Stimulated activated CD8-positive, alpha-beta memory T cell treated with anti-CD3 and anti-CD28 coated beads, Interleukin-12 subunit alpha, Interleukin-12 subunit beta, amount 100 ng/mL, for 24 hours (primary cell): ENCODE results near the gene NPC1L1.

Experiments used
- DNase-seq: peaks from one replicate; pipeline ENCODE4 v3.0.0-alpha.2; 2020; ENCODE audit errors: extremely low read depth

The NPC1L1 gene, protein sequence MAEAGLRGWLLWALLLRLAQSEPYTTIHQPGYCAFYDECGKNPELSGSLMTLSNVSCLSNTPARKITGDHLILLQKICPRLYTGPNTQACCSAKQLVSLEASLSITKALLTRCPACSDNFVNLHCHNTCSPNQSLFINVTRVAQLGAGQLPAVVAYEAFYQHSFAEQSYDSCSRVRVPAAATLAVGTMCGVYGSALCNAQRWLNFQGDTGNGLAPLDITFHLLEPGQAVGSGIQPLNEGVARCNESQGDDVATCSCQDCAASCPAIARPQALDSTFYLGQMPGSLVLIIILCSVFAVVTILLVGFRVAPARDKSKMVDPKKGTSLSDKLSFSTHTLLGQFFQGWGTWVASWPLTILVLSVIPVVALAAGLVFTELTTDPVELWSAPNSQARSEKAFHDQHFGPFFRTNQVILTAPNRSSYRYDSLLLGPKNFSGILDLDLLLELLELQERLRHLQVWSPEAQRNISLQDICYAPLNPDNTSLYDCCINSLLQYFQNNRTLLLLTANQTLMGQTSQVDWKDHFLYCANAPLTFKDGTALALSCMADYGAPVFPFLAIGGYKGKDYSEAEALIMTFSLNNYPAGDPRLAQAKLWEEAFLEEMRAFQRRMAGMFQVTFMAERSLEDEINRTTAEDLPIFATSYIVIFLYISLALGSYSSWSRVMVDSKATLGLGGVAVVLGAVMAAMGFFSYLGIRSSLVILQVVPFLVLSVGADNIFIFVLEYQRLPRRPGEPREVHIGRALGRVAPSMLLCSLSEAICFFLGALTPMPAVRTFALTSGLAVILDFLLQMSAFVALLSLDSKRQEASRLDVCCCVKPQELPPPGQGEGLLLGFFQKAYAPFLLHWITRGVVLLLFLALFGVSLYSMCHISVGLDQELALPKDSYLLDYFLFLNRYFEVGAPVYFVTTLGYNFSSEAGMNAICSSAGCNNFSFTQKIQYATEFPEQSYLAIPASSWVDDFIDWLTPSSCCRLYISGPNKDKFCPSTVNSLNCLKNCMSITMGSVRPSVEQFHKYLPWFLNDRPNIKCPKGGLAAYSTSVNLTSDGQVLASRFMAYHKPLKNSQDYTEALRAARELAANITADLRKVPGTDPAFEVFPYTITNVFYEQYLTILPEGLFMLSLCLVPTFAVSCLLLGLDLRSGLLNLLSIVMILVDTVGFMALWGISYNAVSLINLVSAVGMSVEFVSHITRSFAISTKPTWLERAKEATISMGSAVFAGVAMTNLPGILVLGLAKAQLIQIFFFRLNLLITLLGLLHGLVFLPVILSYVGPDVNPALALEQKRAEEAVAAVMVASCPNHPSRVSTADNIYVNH (N-terminal part only)

DNA sequence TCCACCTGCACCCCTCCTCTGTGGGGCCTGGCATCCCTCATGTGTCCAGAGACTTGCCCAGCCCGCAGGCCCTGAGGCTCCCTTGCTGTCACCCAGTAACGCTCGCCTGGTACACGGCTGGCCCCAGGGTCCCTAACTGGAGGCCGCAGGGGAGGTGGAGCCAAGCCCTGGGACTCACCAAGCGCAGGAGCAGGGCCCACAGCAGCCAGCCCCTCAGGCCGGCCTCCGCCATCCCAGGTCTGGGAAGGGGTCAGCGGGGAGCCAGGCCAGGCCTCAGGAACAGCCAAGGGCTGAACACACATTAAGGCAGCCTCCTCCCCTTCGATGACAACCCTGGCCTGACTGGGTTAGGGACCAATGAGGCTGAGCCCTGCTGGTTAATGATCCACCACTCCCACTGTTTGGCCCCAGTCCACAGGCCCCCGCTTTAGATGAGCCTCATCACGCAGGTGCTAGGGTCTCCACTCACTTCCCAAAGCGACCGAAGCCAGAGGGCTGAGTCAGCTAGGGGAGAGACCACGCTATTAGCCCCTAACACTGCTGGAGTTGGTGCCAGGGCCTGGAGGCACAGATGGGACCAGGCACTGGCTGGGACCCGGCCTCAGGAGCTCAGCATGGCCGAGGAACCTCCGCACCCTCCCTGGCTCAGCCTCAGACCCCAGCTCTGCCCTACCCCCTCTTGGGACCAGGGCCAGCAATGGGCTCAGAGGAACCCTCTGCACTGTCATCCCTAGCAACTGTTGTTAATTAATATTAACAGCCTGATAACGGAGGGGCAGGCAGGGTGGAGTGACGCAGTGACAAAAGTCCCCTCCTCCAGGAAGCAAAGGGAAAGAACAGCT, at the start of gene NPC1L1:
Gene NPC1L1 (minus strand): TSS at position 303 of the 842 bp plus-strand sequence. CDS start 71 bp downstream, at position 232.
- no peak for DNase-seq

DNA sequence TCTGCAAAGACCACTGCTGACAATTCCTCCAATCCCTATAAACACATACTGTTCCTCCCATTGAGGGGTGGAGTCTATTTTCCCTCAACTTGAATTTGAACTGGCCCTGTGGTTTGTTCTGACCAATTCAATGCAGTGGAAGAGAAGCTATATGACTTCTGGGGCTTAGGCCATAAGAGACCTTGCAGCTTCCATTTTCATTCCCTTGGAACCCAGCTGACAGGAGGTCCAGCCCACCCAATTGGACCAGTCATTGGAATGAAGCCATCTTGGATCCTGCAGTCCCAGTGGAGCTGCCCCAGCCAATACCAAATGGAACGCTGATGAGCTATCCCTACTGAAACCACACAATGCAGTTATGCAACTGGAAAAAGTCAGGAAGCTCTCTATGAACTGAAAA, 49.8 kb upstream of the NPC1L1 start:
- DNase-seq: no peak

DNA sequence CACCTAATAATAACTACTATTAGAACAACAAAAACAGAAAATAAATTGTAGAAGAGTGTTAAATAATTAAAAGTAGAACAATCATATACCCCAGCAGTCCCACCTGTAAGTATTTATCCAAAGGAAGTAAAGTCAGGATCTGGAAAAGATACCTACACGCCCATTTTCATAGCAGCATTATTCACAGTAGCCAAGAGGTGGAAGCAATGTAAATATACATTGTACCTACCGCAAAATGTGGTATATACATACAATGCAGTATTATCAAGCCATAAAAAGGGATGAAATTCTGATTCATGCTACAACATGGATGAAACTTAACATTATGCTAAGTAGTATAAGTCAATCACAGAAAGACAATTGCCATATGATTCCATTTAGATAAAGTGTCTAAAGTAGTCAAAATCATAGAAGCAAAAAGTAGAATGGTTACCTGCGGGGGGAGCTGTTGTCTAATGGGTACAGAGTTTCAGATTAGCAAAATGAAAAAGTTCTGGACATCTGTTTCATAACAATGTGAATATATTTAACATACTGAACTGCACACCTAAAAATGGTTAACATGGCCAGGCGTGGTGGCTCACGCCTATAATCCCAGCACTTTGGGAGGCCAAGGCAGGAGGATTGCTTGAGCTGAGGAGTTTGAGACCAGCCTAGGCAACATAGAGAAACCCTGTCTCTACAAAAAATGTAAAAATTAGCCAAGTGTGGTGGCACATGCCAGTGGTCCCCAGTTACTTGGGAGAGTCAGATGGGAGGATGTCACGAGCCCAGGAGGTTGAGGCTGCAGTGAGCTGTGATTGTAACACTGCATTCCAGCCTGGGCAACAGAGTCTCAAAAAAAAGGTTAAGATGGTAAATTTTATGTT, 46.9 kb upstream of the NPC1L1 start:
- no peak for DNase-seq

DNA sequence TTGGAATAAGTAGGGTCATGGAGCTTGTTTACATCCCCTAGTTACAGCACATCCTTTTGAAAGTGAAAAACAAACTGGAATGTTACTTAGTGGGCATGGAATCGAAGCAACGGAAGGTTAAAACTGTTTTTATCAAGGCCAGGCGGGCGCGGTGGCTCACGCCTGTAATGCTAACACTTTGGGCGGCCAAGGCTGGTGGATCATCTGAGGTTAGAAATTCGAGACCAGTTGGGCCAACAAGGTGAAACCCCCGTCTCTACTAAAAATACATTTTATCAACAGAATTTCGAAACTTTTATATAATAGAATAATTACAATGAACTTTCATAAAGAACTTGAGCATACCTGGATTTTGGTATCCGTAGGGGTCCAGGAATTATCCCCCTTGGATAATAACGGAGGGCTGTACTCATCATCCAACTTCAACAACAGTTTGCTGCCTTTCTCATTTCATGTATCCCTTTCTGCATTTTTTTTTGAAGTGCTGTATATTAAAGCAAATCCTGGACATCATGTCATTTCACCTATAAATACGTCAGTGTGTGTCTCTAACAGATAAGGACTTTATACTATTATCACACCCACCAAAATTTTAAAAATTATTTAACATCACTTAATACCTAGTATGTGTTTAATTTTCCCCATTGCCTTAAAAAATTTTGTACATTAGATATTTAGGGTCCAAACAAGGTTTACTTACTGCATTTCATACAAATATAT, 42.2 kb upstream of the NPC1L1 start:
- DNase-seq: no peak

DNA sequence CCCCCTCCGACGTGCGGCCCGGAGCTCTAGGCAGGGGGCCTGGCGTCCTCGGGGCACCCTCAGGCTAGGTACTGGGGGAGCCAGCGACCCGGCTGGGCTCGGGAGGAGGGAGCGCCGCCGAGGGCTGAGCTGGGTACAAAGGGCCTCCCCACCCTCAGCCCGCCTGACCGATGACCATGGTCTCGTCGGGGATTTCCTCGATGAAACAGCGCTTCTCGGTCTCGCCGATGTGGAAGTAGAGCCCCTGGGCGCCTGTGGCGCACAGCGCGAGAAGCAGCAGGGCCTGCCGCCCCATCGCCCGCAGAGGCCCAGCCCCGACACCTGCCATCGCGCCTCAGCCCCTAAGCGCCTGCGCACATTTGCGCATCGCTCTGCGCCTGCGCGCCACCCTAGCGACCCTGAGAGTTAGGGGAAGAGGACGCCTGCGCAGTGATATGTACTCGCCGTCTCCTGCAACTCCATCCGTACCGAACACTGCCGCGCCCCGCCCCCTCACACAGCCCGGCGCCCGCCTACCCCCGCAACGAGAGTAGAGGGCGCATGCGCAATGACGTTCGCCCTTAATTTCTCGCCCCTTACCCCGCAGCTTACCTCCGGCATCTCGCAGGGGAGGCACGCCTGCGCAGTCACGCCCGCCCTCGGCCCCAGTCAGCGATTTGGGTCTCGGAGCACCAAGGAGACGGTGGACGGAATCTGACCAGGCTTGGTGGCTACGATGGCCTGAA, 40.9 kb upstream of the NPC1L1 start, which contains the start of gene TMED4:
Gene TMED4 (minus strand): TSS at position 353 of the 725 bp plus-strand sequence. CDS start 25 bp downstream, at position 328.
- DNase-seq: peak; percentile 99

DNA sequence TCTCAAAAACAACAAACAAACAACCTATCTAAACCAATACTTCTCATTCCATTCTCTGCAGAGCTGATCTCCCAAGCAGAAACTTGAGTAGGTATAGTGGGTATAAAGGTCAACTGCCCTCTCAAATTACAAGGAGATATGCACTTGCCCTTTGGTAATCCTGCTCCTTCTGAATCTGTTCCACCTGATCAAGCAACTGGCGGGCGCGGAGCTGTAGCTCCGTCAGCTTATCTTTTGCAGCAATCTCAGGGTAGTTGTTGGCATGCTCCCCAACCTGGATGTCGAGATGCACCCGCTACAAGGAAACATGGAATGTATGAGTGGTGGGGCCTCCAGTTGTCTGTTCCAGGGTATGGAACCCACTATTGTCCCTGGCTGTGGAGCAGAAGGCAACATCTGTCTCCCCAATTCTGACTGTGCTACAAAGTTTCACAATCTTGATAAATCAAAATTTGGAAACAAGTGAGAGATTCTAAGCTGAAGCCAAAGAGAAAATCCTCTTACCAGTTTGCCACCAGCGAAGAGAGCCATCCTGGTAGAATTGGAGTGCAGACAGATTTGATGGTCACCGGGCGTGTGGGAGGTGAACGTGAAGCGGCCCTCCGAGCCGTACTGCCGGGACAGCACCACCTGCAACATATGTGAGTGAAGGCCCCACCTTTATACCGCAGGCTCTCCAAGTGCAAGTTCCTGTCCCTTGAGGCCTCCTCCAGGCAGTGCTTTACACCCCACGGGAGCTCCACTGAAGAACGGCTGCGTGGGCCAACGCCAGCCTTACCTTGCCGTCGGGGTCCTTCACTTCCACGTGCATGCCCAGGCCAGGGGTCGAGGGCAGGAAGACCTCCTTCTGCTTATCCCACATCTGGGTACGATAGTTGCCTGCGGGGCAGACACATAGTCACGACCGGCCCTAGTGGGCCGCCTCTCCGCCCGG, 40.1 kb upstream of the NPC1L1 start:
- DNase-seq: no peak

DNA sequence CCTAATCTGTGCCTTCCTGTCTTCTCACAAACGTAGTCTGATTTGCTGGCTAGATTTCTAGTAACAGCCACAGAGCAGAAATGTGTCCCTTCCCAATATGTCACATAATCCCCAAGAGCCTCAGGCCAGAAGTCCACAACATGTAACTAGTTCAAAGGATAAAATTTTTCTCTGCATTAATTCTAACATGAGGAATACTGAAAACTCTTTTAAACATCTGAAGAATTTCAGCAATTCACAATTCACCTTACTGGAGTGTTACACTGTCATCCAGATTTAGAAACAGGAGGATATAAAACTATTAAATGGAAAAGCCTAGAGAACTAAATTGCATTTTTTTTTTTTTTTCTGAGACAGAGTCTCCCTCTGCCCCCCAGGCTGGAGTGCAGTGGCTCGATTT, 35.1 kb upstream of the NPC1L1 start:
- no peak for DNase-seq

DNA sequence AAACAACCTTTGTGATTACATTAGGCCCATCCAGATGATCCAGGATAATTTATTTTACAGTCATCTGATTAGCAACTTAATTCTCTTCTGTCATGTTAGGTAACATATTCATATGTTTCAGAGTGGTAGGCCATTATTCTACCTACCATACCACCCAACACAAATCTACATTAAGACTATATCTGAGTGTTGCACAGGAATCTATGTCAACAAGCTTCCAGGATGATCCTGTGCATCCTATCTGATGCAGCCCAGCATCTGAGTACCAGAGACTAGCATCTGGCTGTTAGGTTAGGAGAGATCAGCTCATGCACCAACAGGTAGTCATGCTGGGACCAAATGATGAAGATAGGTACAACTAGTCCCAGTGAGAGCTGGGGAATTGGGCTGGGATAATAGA, 33.9 kb upstream of the NPC1L1 start:
- DNase-seq: no peak

DNA sequence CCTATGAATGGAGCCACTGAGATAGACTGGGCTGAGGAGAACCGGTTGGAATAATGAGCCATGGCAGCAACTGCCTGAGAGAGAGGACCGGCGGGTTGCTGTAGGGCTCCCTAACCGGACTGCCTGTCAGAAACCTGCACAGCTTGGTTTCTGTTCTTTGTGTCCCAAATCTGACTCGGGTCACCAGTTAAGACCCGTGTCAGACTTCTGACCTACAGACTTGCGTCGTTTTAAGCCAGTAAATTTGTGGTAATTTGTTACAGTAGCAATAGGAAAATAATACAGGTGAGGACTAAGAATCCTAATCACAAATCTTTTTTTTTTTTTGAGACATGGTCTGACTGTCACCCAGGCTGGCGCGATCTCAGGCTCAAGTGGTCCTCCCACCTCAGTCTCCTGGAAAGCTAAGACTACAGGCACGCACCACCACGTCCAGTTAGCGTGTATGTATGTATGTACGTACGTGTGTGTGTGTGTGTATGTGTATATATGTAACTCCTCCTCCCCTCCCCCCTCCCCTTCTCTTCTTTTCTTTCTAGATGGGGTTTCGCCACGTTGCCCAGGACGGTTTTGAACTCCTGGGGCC, 33.2 kb upstream of the NPC1L1 start:
- no peak for DNase-seq

DNA sequence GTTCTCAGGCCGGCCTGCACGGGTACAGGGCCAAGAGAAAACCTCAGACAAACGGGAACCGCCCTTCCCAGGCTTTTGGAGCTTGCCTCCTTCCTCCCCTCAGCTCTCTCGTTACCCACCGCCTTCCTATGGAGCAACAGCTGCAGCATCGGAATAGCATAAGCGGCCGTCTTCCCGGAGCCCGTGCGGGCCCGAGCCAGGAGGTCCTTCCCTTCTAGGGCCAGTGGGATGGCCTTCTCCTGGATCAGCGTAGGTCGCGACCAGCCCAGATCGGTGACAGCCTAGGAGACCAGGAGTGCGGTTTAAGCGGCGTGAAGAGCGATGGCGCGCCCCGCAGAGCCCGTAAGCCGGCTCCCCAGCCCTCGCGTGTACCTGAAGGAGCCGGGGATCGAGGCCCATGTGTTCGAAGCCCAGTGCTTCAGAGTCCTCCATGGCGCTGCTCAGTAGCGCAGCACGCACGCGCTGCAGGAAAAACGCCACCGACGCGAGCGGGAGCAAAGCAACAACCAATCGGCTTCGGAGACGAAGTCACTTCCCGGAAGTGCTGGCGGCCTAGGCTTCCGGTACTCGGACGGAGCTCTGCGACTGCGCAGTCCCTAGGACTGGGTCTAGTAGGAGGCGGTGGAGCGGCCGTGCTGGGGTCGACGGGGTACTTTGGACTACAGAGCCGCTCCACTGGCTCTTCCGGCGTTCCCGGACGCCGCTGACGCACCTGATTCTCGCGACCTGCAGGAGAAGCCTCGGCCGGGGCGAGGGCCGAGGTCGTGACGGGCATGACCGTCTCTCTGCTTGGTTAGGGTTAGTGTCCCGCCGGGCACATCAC, 32.5 kb upstream of the NPC1L1 start, which contains the start of gene DDX56:
Gene DDX56 (minus strand): TSS at position 445 of the 823 bp plus-strand sequence. CDS start 13 bp downstream, at position 432.
- peak; percentile 81 for DNase-seq

DNA sequence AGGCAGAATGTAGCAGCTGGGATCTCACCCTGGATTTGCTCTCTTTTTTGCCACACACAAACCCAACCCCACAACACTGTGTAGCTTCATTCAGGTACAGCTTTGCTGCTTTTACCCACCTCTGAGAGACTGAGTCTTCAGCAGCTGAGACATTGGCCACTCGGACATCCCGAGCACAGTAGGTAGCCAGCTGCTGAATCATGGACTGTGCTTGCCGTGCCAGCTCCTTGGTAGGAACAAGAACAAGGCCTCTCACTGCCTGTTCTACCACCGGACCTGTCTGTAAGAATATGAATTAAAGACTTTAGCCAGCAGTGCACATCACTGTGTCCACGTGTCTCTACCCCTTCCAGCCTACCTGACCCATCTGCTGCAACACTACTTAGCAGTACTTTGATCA, 31.6 kb upstream of the NPC1L1 start:
- no peak for DNase-seq

DNA sequence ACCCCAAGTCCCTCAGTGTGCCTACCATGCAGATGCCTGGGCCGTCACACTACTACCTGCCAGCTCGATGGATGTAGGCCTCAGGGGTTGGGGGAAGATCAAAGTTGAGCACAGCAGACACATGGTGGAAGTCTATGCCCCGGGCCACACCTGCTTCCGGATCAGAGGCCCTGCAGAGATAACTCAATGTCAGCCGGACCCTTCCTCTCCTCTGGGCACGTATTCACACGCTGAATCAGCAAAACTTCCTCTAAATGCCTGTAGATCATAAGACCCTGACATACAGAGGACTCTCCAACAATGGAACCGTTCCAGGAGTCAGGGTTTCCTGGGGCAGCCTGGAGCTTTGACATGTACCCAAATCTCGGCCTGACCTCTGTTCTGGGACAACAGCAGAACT, 28.8 kb upstream of the NPC1L1 start:
- no peak for DNase-seq

DNA sequence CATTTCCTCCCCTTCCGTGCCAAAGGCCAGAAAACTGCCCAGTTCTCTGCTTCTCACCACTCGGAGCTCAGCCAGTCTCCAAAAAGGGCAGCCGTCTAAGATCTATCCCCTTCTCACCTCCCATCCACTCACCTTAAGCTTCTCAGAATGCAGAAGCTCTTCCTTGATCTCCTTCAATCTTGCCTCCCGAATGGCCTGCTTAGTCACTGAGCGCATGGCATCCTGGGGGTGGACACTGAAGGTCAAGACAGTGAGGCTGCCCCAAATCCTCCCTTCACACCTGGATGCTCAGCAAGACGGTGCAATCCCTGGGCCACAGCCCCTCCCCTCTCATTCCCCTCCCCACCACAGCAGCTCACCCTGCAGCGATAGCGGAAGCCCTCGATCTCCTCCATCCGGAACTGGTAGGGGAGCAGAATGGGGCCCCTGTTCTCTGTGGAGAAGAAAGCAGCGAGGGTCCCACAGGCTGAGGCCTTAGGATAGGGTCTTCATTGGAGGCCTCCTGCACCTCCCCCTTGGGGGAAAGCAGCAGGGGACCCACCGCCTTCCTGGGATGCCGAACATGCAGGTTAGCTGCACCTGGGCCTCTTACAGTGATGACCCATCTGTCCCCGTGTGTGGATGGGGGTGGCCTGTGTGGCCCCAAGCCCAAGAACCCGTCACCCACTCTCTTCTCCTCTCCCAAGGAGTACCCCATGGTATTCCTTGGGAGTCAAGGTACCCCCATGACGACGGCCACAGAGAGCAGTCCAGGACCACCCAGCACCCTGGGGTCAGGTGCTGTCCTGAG, 27.8 kb upstream of the NPC1L1 start:
- DNase-seq: no peak

DNA sequence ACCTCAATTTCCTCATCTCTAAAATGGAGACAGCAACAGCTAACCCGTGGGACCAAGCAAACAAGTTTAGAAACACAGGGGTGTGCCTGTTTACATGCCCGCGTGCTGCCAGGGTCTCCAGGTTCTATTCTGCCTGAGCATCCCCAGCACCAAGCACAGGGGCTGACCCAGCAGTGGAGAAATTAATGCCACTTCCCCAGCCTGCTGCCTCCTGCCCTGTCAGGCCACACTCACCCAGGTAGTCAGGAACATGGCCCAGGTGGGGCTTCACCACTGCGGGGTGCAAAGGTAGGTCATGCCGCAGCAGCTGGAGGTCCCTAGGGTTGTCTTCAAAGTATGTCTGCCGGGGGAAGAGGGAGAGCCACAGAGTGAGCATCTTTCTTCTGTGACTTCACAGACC, 26.8 kb upstream of the NPC1L1 start:
- DNase-seq: no peak

DNA sequence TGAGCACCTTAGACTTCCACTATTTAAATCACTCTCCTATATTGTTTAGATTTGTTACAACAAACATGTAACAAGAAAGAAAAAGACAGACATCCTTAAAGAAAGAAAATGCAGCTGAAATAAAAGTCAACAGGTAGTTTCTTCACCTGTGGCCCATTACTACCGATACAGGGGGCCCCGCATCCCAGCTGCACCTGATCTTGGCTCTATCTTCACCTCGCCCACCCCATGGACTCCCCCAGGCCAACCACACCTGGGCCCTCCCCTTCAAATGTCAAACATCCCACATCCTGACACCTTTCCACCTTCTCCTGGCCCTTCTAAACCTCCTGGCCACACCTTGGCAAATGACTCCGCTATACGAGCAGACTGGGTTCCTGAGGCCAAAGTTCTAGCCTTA, 25.6 kb upstream of the NPC1L1 start:
- no peak for DNase-seq
